ENCODE data around the gene ADAMTS9. TPM values are rescaled to one million over a fixed set of nuclear protein-coding genes. Genes with fewer than 3 reads are reported as not detected.

The ADAMTS9 gene
- total RNA-seq, 4 donors from 2014 or later = 4.8 to 49.8 (median 13.4) TPM

DNA sequence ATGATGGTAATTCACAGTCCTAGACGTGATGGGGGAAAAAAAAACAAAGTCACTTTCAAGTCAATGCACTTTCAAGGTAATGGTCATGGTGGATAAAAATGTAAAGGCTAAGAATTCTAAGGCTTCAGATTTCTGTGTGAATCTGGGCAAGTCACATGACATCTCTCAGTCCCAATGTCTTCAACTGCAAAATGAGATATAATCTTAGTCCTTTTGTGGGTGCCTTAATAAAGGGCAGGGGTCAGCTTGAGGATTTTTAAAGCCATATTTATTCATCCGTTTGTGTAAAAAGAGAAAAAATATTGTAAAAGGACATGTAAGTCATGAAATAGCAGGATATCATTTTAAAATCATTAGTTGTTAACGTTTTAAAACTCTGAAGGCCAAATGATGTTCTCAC, 83.5 kb downstream of the ADAMTS9 start:
- no peak overlapping the region for H3K27ac ChIP-seq
- peaks cover 0 to 12% of the 10 kb centered on the region in 2 donors for H3K4me1 ChIP-seq
- DNase-seq = no peak
- H3K9me3 ChIP-seq = no peaks in the 10 kb centered on the region
- intact Hi-C loops (cut with DNase I; ENCODE audit: low total_unique reads) (no loop called here), in situ Hi-C loops (cut with MboI; ENCODE audit: low sequenced_read_pairs in 4 of 4) (no loop called here)
- H3K27me3 ChIP-seq = no peaks in the 10 kb centered on the region
- ATAC-seq = no peak
- peaks cover 4 to 35% of the 10 kb centered on the region in 2 donors for H3K36me3 ChIP-seq
- no peak overlapping the region for H3K4me3 ChIP-seq
- no peak for TF ChIP-seq POLR2A (IDR thresholded peaks at IDR 0.05)
- TF ChIP-seq, protein P1, sequence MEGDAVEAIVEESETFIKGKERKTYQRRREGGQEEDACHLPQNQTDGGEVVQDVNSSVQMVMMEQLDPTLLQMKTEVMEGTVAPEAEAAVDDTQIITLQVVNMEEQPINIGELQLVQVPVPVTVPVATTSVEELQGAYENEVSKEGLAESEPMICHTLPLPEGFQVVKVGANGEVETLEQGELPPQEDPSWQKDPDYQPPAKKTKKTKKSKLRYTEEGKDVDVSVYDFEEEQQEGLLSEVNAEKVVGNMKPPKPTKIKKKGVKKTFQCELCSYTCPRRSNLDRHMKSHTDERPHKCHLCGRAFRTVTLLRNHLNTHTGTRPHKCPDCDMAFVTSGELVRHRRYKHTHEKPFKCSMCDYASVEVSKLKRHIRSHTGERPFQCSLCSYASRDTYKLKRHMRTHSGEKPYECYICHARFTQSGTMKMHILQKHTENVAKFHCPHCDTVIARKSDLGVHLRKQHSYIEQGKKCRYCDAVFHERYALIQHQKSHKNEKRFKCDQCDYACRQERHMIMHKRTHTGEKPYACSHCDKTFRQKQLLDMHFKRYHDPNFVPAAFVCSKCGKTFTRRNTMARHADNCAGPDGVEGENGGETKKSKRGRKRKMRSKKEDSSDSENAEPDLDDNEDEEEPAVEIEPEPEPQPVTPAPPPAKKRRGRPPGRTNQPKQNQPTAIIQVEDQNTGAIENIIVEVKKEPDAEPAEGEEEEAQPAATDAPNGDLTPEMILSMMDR (IDR thresholded peaks at IDR 0.05 in 4 of 5, conservative IDR thresholded peaks at IDR 0.05 in 1 of 5) = no peak

DNA sequence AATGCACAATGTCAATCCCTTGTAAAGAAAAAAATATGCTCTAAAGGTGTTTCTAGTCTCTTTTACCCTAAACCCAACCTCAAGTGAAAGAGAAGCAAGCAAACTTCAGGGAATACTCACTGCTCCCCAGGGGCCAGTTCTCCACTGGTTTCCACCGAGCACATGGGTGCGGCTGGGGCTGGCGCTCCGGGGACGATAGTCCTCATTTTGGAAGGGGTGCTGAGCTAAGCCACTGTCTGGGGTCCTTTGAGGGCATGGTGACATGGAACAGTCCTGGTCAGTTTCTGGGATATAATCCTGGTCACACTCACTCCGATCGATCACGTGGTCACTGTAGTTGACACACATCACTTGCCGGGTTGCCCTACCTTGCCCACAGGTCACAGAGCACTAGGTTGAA, 86.0 kb downstream of the ADAMTS9 start:
- intact Hi-C loops (cut with DNase I; ENCODE audit: low total_unique reads) (no loop called here), in situ Hi-C loops (cut with MboI; ENCODE audit: low sequenced_read_pairs in 4 of 4) (no loop called here)
- no peaks in the 10 kb centered on the region for H3K27me3 ChIP-seq
- no peaks in the 10 kb centered on the region for H3K9me3 ChIP-seq
- DNase-seq (no peak), ATAC-seq (no peak)
- H3K4me1 ChIP-seq = no peaks in the 10 kb centered on the region
- H3K36me3 ChIP-seq = peaks cover 4 to 35% of the 10 kb centered on the region in 2 donors
- no peak overlapping the region for H3K4me3 ChIP-seq
- no peak overlapping the region for H3K27ac ChIP-seq
- no peak for TF ChIP-seq POLR2A (IDR thresholded peaks at IDR 0.05)
- TF ChIP-seq, protein P1 (IDR thresholded peaks at IDR 0.05 in 4 of 5, conservative IDR thresholded peaks at IDR 0.05 in 1 of 5) = no peak

- no peak for DNase-seq
- Histone ChIP-seq H3K4me3 (no peak overlapping the region), H3K4me1 (peaks cover 9% of the 10 kb centered on the region in 2 donors), H3K9me3 (no peaks in the 10 kb centered on the region), H3K27me3 (no peaks in the 10 kb centered on the region), H3K27ac (no peak overlapping the region), H3K36me3 (peaks cover 4 to 35% of the 10 kb centered on the region in 2 donors)
- TF ChIP-seq POLR2A (IDR thresholded peaks at IDR 0.05) = no peak
- TF ChIP-seq, protein P1 (IDR thresholded peaks at IDR 0.05 in 4 of 5, conservative IDR thresholded peaks at IDR 0.05 in 1 of 5) = no peak
- intact Hi-C loops (cut with DNase I; ENCODE audit: low total_unique reads) (no loop called here), in situ Hi-C loops (cut with MboI; ENCODE audit: low sequenced_read_pairs in 4 of 4) (no loop called here)
- ATAC-seq = no peak
Measured at GRCh38 chr3:64600246-64600950, 87.4 kb downstream of the ADAMTS9 start.

GRCh38 chr3:64599651-64600050, 88.1 kb downstream of the ADAMTS9 start:
- DNase-seq (no peak), ATAC-seq (no peak)
- in situ Hi-C loops (cut with MboI; ENCODE audit: low sequenced_read_pairs in 4 of 4) = no loop called here
- no peaks in the 10 kb centered on the region for H3K9me3 ChIP-seq
- peak overlapping the region in 1 of 4 donors; percentile 17 for H3K27ac ChIP-seq
- no peaks in the 10 kb centered on the region for H3K27me3 ChIP-seq
- no peak overlapping the region for H3K4me3 ChIP-seq
- TF ChIP-seq, protein P1 (IDR thresholded peaks at IDR 0.05 in 4 of 5, conservative IDR thresholded peaks at IDR 0.05 in 1 of 5) = no peak
- TF ChIP-seq POLR2A (IDR thresholded peaks at IDR 0.05) = no peak
- H3K36me3 ChIP-seq = peaks cover 4 to 35% of the 10 kb centered on the region in 2 donors
- intact Hi-C loops (cut with DNase I; ENCODE audit: low total_unique reads) = no loop called here
- H3K4me1 ChIP-seq = peaks cover 13 to 16% of the 10 kb centered on the region in 2 donors
